Astrocyte (in vitro differentiated cells and primary cell): ENCODE results near the gene CHIC2.

Source experiments
- CTCF ChIP-seq: IDR thresholded peaks from 2 replicates; pipeline ENCODE4 v1.5.1; 2011; ENCODE audit warnings: low read depth, mild to moderate bottlenecking, inconsistent platforms, low read length, moderate library complexity; ENCODE audit not compliant: insufficient read depth
- EZH2 ChIP-seq: IDR thresholded peaks from 2 replicates; pipeline ENCODE4 v1.6.1; 2012; ENCODE audit warnings: mild to moderate bottlenecking, low read length, inconsistent platforms; ENCODE audit not compliant: insufficient read depth

- TF ChIP-seq CTCF: no peak
- no peak for TF ChIP-seq EZH2
Observed at GRCh38 chr4:53981567-53981966, 82.8 kb downstream of the CHIC2 start.
